Mesendoderm (in vitro differentiated cells): Measurements from ENCODE around the gene HSPB7.

ENCODE experiments used
- DNase-seq: peaks from one replicate; pipeline ENCODE4 v3.0.0; 2013
- H2AK5ac ChIP-seq: 2 replicates; pipeline ENCODE4 v1.6.1; 2013; ENCODE audit warnings: low read length, inconsistent platforms
- H2BK120ac ChIP-seq: 2 replicates; pipeline ENCODE4 v1.6.1; 2013; ENCODE audit warnings: low read depth, mild to moderate bottlenecking, low read length, moderate library complexity, mixed read lengths
- H2BK15ac ChIP-seq: replicated peaks from 2 replicates; pipeline ENCODE4 v1.6.1; 2013; ENCODE audit warnings: low read depth, mild to moderate bottlenecking, moderate library complexity
- H2BK5ac ChIP-seq: 2 replicates; pipeline ENCODE4 v1.6.1; 2013; ENCODE audit warnings: low read length, inconsistent platforms
- H3K18ac ChIP-seq: 2 replicates; pipeline ENCODE4 v1.6.1; 2013; ENCODE audit warnings: mild to moderate bottlenecking, low read length, mixed read lengths
- H3K23ac ChIP-seq: one replicate; pipeline ENCODE4 v1.6.1; 2013; ENCODE audit warnings: low read length
- H3K27ac ChIP-seq: 2 replicates; pipeline ENCODE4 v1.5.1; 2013; ENCODE audit warnings: low read depth, mild to moderate bottlenecking, inconsistent platforms, low read length, moderate library complexity
- H3K27me3 ChIP-seq: 2 replicates; pipeline ENCODE4 v1.6.1; 2013; ENCODE audit warnings: low read length, control low read depth, mild to moderate bottlenecking, inconsistent platforms; ENCODE audit not compliant: insufficient read depth, poor library complexity
- H3K36me3 ChIP-seq: 2 replicates; pipeline ENCODE4 v1.6.1; 2013; ENCODE audit warnings: low read length, inconsistent platforms; ENCODE audit not compliant: control insufficient read depth, insufficient read depth
- H3K4ac ChIP-seq: one replicate; pipeline ENCODE4 v1.6.1; 2013; ENCODE audit warnings: low read depth, mild to moderate bottlenecking, low read length, moderate library complexity
- H3K4me1 ChIP-seq: 2 replicates; pipeline ENCODE4 v1.6.1; 2013; ENCODE audit warnings: low read depth, low read length, inconsistent platforms; ENCODE audit not compliant: control insufficient read depth
- H3K4me2 ChIP-seq: 2 replicates; pipeline ENCODE4 v1.6.1; 2013; ENCODE audit warnings: low read length
- H3K4me3 ChIP-seq: 2 replicates; pipeline ENCODE4 v1.5.1; 2013; ENCODE audit warnings: mild to moderate bottlenecking, low read length
- H3K56ac ChIP-seq: one replicate; pipeline ENCODE4 v1.6.1; 2013; ENCODE audit warnings: low read length
- H3K79me1 ChIP-seq: 2 replicates; pipeline ENCODE4 v1.6.1; 2013; ENCODE audit warnings: low read length, inconsistent platforms
- H3K79me2 ChIP-seq: 2 replicates; pipeline ENCODE4 v1.6.1; 2013; ENCODE audit warnings: mild to moderate bottlenecking, low read length; ENCODE audit not compliant: control insufficient read depth, insufficient read depth
- H3K9ac ChIP-seq: 2 replicates; pipeline ENCODE4 v1.6.1; 2013; ENCODE audit warnings: low read length, inconsistent platforms
- H4K5ac ChIP-seq: one replicate; pipeline ENCODE4 v1.6.1; 2013; ENCODE audit warnings: low read length
- H4K8ac ChIP-seq: one replicate; pipeline ENCODE4 v1.6.1; 2013; ENCODE audit warnings: low read depth, mild to moderate bottlenecking, control low read depth, low read length, moderate library complexity
- WGBS: extraction: QIAGEN DNeasy Blood & Tissue Kit; methylation state at CpG from one replicate; pipeline ENCODE4 v1.1.7; 2013; ENCODE audit warnings: low lambda C conversion rate, missing lambda C conversion rate; ENCODE audit not compliant: insufficient coverage; ENCODE audit errors: extremely low coverage; 5-methylcytosine and 5-hydroxymethylcytosine counted together

HSPB7 gene

DNA sequence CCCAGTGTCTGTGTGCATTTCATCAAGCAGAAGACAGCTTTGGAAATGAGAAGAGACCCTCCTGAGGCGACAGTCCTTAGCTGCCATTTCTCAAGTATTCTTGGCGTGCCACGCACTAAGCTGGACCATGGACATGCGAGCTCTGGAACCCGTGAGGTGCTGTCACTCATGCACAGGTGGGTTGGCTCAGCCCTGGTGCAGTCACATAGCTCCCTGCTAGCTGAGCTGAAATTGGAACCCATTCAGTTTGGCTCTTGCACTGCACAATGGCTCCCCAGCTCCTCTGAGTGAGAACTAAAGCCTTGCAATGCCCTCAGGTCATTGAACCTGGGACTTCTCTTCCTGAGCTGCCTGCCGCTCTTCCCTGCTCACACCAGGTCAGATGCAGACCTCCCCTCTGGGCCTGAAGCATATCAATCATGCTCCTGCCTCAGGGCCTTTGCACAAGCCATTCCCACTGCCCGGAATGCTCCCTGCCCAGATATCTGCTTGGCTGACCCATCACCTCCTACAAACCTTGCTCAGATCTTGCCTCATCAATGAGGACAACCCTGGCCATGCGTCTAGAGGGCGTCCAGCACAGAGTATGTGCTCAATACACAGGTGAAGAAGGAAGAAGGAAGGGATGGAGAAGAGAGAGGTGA lies 20.1 kb downstream of the HSPB7 start:
- H4K8ac ChIP-seq = no peak overlapping the region
- no peaks in the 10 kb centered on the region for H3K27me3 ChIP-seq
- no peak overlapping the region for H2BK15ac ChIP-seq
- WGBS = no CpG with 5 or more reads among the region's 9 CpGs
- no peak overlapping the region for H4K5ac ChIP-seq
- H2BK5ac ChIP-seq = no peak overlapping the region
- DNase-seq = no peak
- H2AK5ac ChIP-seq = no peak overlapping the region
- H3K79me2 ChIP-seq = no peaks in the 10 kb centered on the region
- no peak overlapping the region for H3K27ac ChIP-seq
- no peak overlapping the region for H2BK120ac ChIP-seq
- no peak overlapping the region for H3K4me3 ChIP-seq
- no peaks in the 10 kb centered on the region for H3K79me1 ChIP-seq
- no peak overlapping the region for H3K18ac ChIP-seq
- H3K4ac ChIP-seq = no peak overlapping the region
- H3K4me1 ChIP-seq = no peaks in the 10 kb centered on the region
- no peaks in the 10 kb centered on the region for H3K36me3 ChIP-seq
- H3K4me2 ChIP-seq = no peak overlapping the region
- no peak overlapping the region for H3K9ac ChIP-seq
- no peak overlapping the region for H3K56ac ChIP-seq
- no peak overlapping the region for H3K23ac ChIP-seq

DNA sequence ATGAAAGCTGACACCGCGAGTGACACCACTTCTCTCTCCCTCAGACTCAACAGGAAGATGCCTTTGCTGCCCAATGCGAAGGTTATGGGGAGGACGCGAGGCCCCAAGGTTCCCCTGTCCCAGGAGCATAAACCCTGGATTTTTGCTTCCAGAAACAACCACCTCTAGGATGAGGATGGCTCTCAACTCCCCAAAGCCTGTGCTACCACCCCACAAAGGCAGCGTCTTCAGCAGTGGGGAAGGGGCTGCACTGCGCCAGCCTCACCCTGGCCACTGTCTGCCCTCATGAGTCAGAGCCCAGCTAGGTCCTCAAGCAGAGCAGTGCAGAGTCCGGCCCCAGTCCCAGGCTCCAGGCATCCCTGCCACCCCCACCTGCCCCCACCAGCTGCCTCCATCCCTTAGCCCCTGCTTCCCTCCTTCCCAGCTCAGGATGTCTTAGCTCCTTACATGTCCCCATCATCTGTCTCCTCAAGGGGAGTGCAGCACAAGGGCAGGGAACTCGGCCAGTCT lies 20.7 kb downstream of the HSPB7 start:
- no peak for DNase-seq
- Histone ChIP-seq H4K5ac (no peak overlapping the region), H3K9ac (no peak overlapping the region), H2BK120ac (no peak overlapping the region), H3K27ac (no peak overlapping the region), H3K79me2 (no peaks in the 10 kb centered on the region), H3K36me3 (no peaks in the 10 kb centered on the region), H3K4me1 (no peaks in the 10 kb centered on the region), H4K8ac (no peak overlapping the region), H3K4me3 (no peak overlapping the region), H3K23ac (no peak overlapping the region), H3K4ac (no peak overlapping the region), H2BK15ac (no peak overlapping the region), H3K79me1 (no peaks in the 10 kb centered on the region), H3K27me3 (no peaks in the 10 kb centered on the region), H2BK5ac (no peak overlapping the region), H3K18ac (no peak overlapping the region), H3K56ac (no peak overlapping the region), H3K4me2 (no peak overlapping the region), H2AK5ac (no peak overlapping the region)
- WGBS = no CpG with 5 or more reads among the region's 9 CpGs

DNA sequence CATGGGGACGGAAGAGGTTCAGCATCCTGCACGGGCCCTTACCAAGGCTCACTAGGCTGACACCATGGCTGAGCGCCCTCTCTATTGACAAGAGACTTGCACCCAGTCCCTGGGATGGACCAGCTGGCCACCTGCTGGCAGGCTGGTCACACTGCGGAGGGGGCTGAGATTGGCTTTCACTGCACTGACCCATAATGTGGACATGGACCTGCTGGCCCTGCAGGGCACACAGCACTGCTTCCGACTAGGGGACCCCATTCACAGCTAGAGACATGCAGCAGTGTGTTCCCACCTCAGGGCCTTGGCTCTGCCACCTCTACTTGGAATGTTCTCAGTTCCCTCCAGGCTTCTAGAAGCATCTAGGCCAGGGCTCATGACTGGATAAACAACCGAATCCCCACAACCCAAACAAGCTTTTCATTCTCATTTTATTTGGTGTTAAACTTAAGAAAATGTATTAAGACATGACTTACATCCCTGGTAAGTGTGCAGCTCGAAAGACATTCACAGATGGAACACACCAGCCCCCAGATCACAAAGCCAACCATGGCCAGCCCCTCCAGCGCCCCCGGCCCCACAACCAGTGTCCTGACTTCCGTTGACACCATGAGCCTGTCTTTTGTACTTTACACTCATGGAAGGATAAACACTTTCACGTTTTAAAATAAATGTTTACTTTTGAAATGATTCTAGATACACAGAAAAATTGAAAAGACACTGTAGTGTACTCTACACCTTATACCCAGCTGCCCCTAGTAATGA lies 23.1 kb downstream of the HSPB7 start:
- DNase-seq = peak; percentile 53
- no CpG with 5 or more reads among the region's 11 CpGs for WGBS

DNA sequence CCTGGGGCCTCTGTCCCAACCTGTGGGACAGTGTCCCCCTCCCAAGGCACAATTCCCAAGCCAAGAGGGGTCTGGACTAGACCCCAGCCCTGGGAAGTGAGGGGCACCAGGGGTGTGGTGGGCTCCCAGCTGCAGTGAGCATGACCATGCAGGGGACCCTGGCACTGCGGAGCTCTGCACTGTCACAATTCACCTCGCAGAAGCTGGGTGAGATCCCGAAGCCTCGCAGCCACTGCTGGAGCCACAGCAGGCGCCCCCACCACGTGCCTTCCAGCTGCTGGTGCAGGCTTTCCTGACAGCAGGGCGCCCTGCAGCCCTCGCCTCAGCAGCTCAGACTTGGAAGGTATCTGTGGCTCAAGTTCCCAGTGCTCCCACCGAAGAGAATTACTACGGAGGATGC lies 23.8 kb downstream of the HSPB7 start:
- H3K4me1 ChIP-seq = no peaks in the 10 kb centered on the region
- no peaks in the 10 kb centered on the region for H3K27me3 ChIP-seq
- no peak overlapping the region for H3K27ac ChIP-seq
- DNase-seq = no peak
- H3K18ac ChIP-seq = no peak overlapping the region
- no peak overlapping the region for H3K4ac ChIP-seq
- no peak overlapping the region for H2BK120ac ChIP-seq
- no peak overlapping the region for H4K5ac ChIP-seq
- no peak overlapping the region for H3K4me2 ChIP-seq
- H2BK15ac ChIP-seq = no peak overlapping the region
- H3K36me3 ChIP-seq = no peaks in the 10 kb centered on the region
- no peak overlapping the region for H4K8ac ChIP-seq
- H3K4me3 ChIP-seq = no peak overlapping the region
- no peak overlapping the region for H3K23ac ChIP-seq
- WGBS = no CpG with 5 or more reads among the region's 10 CpGs
- H2BK5ac ChIP-seq = no peak overlapping the region
- no peak overlapping the region for H3K56ac ChIP-seq
- no peaks in the 10 kb centered on the region for H3K79me2 ChIP-seq
- H3K9ac ChIP-seq = no peak overlapping the region
- no peak overlapping the region for H2AK5ac ChIP-seq
- H3K79me1 ChIP-seq = no peaks in the 10 kb centered on the region

More for the DNA sequence above, 23.1 kb downstream of the HSPB7 start:
- Histone ChIP-seq H4K8ac (no peak overlapping the region), H3K23ac (no peak overlapping the region), H2BK5ac (no peak overlapping the region), H3K9ac (no peak overlapping the region), H3K4me2 (no peak overlapping the region), H3K36me3 (no peaks in the 10 kb centered on the region), H3K56ac (no peak overlapping the region), H3K79me2 (no peaks in the 10 kb centered on the region), H3K79me1 (no peaks in the 10 kb centered on the region), H3K18ac (no peak overlapping the region), H4K5ac (no peak overlapping the region), H2BK120ac (no peak overlapping the region), H3K27ac (no peak overlapping the region), H3K27me3 (no peaks in the 10 kb centered on the region), H3K4me3 (no peak overlapping the region), H2BK15ac (no peak overlapping the region), H3K4ac (no peak overlapping the region), H3K4me1 (no peaks in the 10 kb centered on the region), H2AK5ac (no peak overlapping the region)

DNA sequence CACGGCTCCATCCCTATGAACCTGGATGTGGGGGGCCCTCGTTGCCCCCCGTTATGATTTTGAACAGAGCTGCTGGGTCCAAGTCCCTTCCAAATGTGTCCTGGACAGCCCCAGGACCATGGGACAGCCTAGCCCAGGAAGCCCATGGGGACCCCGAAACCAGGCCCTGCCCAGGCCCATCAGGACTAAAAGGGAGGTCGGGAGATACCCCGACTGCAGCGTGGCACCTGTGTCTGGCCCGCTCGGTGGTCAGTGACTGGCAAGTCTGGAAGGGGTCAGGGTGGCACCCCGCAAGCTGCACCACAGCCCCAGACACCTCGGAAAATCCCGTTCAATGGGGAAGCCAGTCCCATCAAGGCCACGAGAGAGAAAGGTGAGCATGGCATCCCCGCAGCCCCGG lies 24.2 kb downstream of the HSPB7 start:
- Histone ChIP-seq H4K5ac (no peak overlapping the region), H2BK5ac (no peak overlapping the region), H3K4me3 (no peak overlapping the region), H3K4me1 (no peaks in the 10 kb centered on the region), H3K56ac (no peak overlapping the region), H3K23ac (no peak overlapping the region), H4K8ac (no peak overlapping the region), H3K36me3 (no peaks in the 10 kb centered on the region), H3K9ac (no peak overlapping the region), H3K4me2 (no peak overlapping the region), H3K27me3 (no peaks in the 10 kb centered on the region), H2BK120ac (no peak overlapping the region), H3K79me1 (no peaks in the 10 kb centered on the region), H2BK15ac (no peak overlapping the region), H3K27ac (no peak overlapping the region), H2AK5ac (no peak overlapping the region), H3K79me2 (no peaks in the 10 kb centered on the region), H3K18ac (no peak overlapping the region), H3K4ac (no peak overlapping the region)
- WGBS = no CpG with 5 or more reads among the region's 15 CpGs
- DNase-seq = no peak
